Measurements from ENCODE around the gene TIAM2. TPM values are rescaled to one million over a fixed set of nuclear protein-coding genes. Genes with fewer than 3 reads are reported as not detected.
A peak's percentile ranks its signal among the peaks of the same experiment; 100 is the strongest.
"Not testable (repeated sequence)": the region's sequence is repeated elsewhere in the genome, so short reads cannot be mapped to it uniquely, and the experiment has no call there.

The TIAM2 gene
- total and polyA plus RNA-seq, 5 experiments from 2014 or later = 0.09 to 8.3 (median 1.3) TPM

DNA sequence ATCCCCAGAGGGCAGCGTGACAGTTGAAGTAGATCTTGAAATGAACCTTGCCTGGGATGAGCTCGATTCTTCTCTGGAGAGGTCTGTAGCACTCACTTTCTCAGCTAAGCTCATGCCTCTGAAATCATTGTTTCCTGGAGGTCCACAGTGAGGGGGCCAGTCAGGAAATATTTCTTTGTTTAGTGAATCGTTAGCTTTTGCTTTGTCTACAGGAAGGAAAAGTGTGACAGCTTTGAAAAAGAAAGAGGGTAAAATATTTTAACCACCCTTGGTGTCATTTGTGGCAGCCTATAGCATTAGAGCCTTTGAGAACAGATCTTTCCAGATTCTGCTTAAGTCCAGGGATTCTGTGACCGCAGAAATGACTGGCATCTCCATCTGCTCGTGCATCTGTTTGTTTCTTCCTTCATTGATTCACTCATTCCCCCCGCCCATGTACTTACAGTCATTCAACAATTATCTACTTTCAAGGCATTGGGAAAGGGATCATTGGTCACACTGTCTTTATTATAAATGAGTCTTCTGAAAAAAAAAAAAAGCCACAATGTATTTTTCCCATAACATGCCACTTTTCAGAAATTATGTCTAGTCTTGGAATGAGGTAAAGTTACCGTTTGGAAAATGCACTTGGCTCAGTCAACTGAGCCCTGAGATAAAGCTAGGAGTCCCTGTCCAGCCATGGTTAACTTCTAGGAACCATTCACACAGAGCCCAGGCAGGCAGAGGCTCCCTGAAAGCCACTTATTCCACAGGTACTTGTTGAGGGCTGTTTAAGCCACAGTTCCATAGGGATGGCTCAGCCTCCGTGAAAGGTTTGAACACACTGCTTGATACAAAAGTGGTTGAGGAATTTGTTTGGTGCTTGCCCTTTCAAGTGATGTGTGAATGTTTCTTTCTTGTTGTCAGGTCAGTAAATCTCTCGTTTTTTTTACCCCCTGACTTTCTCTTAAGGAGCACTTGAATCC lies 86.0 kb downstream of the TIAM2 start:
- POLR2A ChIA-PET = no interaction called here
- Mint-ChIP-seq H3K27ac (no peak overlapping the region), H3K27me3 (peaks cover 0 to 3% (median 0%) of the 10 kb centered on the region in 5 donors), H3K9me3 (no peaks in the 10 kb centered on the region), H3K4me3 (no peak overlapping the region), H3K36me3 (no peaks in the 10 kb centered on the region), H3K4me1 (peaks cover 0 to 3% (median under 1%) of the 10 kb centered on the region in 4 donors)
- ATAC-seq = no peak
- DNase-seq = no peak

DNA sequence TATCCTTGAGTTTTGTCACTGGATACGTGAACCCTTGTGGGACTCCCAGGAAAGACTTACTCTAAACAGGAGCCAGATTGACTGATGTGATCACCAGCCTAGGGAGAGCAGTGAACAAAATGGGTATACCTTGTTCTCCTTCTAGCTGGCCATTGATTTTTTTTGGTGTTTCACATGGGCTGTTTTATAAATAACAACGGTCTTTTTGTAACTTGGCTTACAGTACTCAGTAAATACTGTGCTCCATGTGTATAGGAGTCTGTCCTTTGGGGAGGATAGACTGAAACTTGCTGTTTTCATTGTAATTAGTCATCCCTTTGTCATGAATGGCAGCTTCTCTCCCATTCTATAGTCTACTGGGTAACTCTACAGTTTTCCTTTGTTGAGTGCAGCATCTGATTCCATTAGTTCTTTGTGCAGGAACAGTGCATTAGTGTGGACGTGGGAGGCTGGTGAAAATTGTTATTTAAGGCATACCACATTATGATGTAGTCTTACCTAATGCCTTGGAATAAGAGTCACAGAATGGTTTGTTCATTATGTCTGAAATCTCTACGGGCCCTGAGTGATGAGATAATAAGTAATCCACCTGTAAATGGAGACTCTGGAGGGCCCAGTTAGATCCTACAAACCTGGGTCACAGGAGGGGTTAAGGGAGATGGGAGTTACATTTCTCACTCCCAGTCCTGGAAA lies 89.5 kb downstream of the TIAM2 start:
- Mint-ChIP-seq H3K9me3 (no peaks in the 10 kb centered on the region), H3K4me3 (no peak overlapping the region), H3K36me3 (no peaks in the 10 kb centered on the region), H3K27me3 (peaks cover 0 to 2% (median 0%) of the 10 kb centered on the region in 5 donors), H3K27ac (no peak overlapping the region), H3K4me1 (peaks cover 0 to 3% (median under 1%) of the 10 kb centered on the region in 4 donors)
- ATAC-seq (no peak), DNase-seq (no peak)
- POLR2A ChIA-PET = no interaction called here

DNA sequence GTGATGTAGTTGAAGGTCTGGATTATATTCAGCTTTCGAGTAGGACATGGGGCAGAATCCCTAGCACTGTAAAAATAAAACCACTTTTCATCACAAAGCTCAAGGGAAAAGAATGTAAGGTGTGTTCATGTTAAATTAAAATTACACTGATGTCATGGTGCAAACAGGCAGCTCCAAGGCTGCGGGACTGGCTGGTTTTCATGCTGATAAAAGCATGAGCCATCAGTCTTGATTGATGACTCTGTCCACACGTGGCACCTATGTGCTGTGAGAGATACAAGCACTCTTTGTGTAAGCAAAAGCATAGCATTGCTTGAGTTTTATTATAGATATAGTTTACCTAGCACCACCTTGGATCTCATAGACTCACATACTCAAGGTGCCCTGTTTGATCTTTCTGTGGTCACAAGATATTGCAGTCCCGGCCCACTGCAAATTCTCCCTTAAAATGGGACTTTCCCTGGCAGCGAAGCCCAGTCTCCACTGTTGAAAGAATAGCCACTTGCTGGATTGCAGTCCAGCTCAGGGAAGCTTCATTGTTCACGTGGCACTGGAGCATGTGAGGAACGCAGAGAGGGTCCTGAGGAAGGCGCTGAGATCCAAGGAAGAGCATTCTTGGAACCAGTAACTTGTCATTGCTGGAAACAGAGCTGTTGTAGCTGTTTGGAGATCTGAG lies 90.6 kb downstream of the TIAM2 start:
- DNase-seq = no peak
- H3K4me1 Mint-ChIP-seq = peaks cover 0 to under 1% (median under 1%) of the 10 kb centered on the region in 4 donors
- peaks cover 0 to 2% (median 0%) of the 10 kb centered on the region in 5 donors for H3K27me3 Mint-ChIP-seq
- no peaks in the 10 kb centered on the region for H3K9me3 Mint-ChIP-seq
- POLR2A ChIA-PET = no interaction called here
- no peak overlapping the region for H3K4me3 Mint-ChIP-seq
- H3K27ac Mint-ChIP-seq = no peak overlapping the region
- no peaks in the 10 kb centered on the region for H3K36me3 Mint-ChIP-seq
- no peak for ATAC-seq

DNA sequence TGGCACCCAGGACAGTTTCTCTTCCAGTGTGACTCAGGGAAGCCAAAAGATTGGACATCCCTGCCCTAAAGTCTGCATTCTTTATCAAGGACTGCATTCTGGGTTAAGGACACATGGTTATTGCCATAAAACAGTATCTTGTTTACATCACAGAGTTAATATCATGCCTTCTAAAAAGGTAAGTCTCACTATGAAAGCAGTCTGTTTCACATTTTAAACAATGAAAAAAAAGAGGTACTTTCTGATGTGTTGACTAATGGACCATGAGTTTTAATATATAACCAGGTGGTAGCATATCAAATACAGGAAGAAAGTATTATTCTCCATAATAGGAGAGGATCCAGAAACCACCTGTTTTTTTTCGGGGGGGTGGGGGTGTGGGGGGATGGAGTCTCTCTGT lies 93.7 kb downstream of the TIAM2 start:
- Mint-ChIP-seq H3K4me3 (no peak overlapping the region), H3K4me1 (peaks cover 0 to 3% (median 0%) of the 10 kb centered on the region in 4 donors), H3K36me3 (no peaks in the 10 kb centered on the region), H3K9me3 (no peaks in the 10 kb centered on the region), H3K27ac (no peak overlapping the region), H3K27me3 (peaks cover 0 to 3% (median 1%) of the 10 kb centered on the region in 5 donors)
- POLR2A ChIA-PET = no interaction called here
- DNase-seq = no peak
- no peak for ATAC-seq

DNA sequence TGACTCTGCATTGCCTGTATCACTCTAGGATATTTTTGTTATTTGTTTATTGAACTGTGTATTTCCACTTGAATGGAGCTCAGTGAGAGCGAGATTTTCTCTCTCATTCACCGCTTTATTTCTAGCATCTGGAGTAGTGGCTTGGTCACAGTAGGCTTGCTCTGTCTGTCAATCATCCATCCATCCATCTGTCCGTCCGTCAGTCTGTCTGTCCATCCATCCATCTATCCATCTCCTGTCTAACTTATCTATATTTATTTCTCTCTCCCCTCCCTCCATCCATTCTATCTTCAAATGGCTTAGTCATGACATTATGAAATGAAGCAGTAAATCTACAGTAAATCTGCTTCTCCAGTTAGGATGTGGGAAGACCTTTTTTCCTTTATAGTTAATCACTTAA lies 94.6 kb downstream of the TIAM2 start:
- peaks cover 0 to 3% (median 1%) of the 10 kb centered on the region in 5 donors for H3K27me3 Mint-ChIP-seq
- no peak for DNase-seq
- H3K27ac Mint-ChIP-seq = peak overlapping the region in 1 of 10 donors; percentile 14
- H3K4me3 Mint-ChIP-seq = no peak overlapping the region
- ATAC-seq = no peak
- POLR2A ChIA-PET = no interaction called here
- H3K4me1 Mint-ChIP-seq = peaks cover 0 to 3% (median 0%) of the 10 kb centered on the region in 4 donors
- H3K9me3 Mint-ChIP-seq = no peaks in the 10 kb centered on the region
- H3K36me3 Mint-ChIP-seq = no peaks in the 10 kb centered on the region

DNA sequence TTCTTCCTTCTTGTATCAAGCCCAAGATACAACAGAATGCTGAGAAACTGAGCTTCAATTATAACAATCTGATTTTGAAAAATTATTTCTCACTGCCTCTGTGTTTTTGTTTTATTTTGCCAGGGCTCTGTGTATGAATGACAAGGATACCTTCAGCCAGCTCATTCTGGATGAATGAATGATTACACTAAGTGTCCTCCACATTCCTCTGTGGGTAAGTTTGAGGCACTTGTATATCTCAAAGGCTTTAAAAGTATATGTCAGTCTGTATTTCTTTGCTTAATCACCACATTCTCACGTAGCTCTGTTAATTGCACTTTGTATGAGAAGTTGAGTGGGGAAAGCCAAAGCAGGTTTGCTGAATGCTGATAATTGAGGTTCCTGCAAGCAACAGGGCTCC lies 95.1 kb downstream of the TIAM2 start:
- Mint-ChIP-seq H3K36me3 (no peaks in the 10 kb centered on the region), H3K27ac (no peak overlapping the region), H3K9me3 (no peaks in the 10 kb centered on the region), H3K27me3 (peaks cover 0 to 3% (median 1%) of the 10 kb centered on the region in 5 donors), H3K4me3 (no peak overlapping the region), H3K4me1 (peaks cover 0 to 3% (median 0%) of the 10 kb centered on the region in 4 donors)
- POLR2A ChIA-PET = no interaction called here
- no peak for DNase-seq
- no peak for ATAC-seq

DNA sequence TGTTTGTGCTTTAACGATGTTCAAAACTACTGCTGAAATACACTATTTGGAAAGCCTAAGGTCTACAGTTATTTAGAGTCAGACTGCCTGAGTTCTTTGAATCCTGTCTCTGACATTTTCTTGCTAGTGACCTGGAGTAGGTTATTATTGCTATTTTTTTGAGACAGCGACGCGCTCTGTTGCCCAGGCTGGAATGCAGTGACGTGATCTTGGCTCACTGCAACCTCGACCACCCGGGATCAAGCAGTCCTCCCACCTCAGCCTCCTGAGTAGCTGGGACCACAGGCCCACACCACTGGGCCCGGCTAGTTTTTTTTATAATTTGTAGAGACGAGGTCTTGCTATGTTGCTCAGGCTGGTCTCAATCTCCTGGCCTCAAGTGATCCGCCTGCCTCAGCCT lies 96.6 kb downstream of the TIAM2 start:
- Mint-ChIP-seq H3K4me1 (peaks cover 0 to 3% (median 0%) of the 10 kb centered on the region in 4 donors), H3K9me3 (peaks cover 0 to 2% (median 0%) of the 10 kb centered on the region in 9 donors), H3K27ac (no peak overlapping the region), H3K4me3 (no peak overlapping the region), H3K36me3 (no peaks in the 10 kb centered on the region), H3K27me3 (peaks cover 0 to 3% (median under 1%) of the 10 kb centered on the region in 5 donors)
- DNase-seq (no peak), ATAC-seq (no peak)
- POLR2A ChIA-PET = no interaction called here

DNA sequence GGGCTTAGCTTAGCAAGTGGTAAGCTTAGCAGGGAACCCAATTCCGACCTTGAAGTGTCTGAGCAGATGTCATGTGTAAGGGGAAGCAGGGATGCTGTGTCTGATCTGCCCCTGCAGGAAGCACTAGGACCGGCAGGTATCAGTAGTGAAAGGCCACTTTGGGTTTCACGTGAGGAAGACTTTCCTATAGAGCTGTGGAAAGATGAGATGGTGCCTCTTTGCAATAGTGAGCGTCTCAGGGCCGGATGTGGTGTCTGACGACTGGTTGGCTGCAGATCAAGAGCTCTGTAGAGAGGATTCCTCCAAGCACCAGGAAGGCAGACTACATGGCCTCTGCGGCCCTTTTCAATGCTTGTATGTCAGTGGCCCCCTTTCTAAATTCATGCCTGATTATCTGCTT lies 98.3 kb downstream of the TIAM2 start:
- POLR2A ChIA-PET = no interaction called here
- Mint-ChIP-seq H3K9me3 (peaks cover 0 to 7% (median 3%) of the 10 kb centered on the region in 9 donors), H3K36me3 (peaks cover 0 to 3% (median 0%) of the 10 kb centered on the region in 3 donors), H3K4me3 (no peak overlapping the region), H3K27me3 (peaks cover 0 to 3% (median 1%) of the 10 kb centered on the region in 5 donors), H3K27ac (no peak overlapping the region), H3K4me1 (peaks cover 0 to 3% (median 0%) of the 10 kb centered on the region in 4 donors)
- ATAC-seq (peak in 1 of 2 donors; percentile 33), DNase-seq (peak in 1 of 10 donors; percentile 2)

DNA sequence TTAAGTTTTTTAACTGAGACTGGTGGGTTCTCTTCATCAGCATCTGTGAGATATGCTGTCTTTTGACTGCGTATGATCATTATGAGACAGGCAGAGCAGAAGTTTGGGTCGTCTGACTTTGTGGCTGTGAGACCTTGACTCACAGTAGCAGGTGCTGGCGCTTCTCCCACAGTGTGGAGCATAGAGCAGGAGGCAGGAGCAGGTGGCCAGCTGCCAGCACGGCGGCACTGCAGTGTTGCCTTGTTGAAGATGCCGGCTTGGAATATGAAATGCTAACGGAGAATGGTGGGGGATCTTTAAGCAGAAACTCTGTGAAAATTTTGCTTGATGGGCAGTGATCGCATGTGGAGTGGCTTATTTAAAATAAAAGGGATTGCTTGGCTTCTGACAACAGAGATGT lies 105.0 kb downstream of the TIAM2 start:
- Mint-ChIP-seq H3K9me3 (peaks cover 0 to 7% (median 3%) of the 10 kb centered on the region in 9 donors), H3K36me3 (peaks cover 0 to 3% (median 0%) of the 10 kb centered on the region in 3 donors), H3K27ac (no peak overlapping the region), H3K27me3 (peaks cover 0 to 2% (median 0%) of the 10 kb centered on the region in 5 donors), H3K4me3 (no peak overlapping the region), H3K4me1 (no peaks in the 10 kb centered on the region)
- POLR2A ChIA-PET = no interaction called here
- ATAC-seq = no peak
- no peak for DNase-seq

DNA sequence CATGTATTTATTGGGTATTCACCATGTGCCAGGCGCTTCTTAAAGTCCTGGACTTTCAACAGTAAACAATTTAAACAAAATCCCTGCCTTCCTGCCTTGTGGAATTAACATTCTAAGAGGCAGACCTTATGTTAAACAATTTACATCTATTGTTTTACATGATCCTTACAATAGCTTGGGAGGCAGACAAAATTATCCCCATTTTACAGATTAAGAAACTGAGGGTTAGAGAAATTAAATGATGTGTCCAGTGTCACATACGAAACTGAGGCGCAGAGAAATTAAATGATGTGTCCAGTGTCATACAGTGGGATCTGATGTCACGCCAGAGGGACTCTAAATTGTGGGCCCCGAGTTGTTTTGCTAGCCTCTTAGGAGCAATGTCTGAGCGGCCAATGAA lies 105.5 kb downstream of the TIAM2 start:
- Mint-ChIP-seq H3K27ac (no peak overlapping the region), H3K4me3 (no peak overlapping the region), H3K9me3 (peaks cover 0 to 7% (median 3%) of the 10 kb centered on the region in 9 donors), H3K27me3 (peaks cover 0 to 2% (median 0%) of the 10 kb centered on the region in 5 donors), H3K36me3 (peaks cover 0 to 3% (median 0%) of the 10 kb centered on the region in 3 donors), H3K4me1 (no peaks in the 10 kb centered on the region)
- DNase-seq (no peak), ATAC-seq (no peak)
- POLR2A ChIA-PET = no interaction called here

DNA sequence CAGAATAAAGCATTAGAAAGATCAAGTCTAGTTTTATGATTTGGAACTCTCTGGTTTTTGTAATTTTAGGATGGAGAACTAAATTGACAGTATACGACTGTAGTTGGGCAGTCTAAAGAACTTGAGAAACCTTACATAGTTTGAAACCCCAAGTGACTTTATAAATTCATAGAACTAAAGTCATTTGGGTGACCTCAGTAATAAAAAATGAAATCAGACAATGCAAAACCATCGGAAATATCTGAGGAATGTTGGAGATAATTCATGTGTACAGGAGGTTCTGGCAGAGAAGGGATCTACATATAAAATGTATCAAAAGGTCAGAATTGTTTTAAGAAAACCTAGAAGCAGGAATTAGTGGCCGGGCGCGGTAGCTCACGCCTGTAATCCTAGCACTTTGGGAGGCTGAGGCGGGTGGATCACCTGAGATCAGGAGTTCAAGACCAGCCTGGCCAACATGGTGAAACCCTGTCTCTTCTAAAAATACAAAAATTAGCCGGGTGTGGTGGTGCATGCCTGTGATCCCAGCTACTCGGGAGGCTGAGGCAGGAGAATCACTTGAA lies 108.0 kb downstream of the TIAM2 start:
- POLR2A ChIA-PET, ATAC-seq, H3K4me1 Mint-ChIP-seq, H3K27ac Mint-ChIP-seq, H3K4me3 Mint-ChIP-seq, H3K27me3 Mint-ChIP-seq, H3K9me3 Mint-ChIP-seq, DNase-seq, H3K36me3 Mint-ChIP-seq: not testable (repeated sequence)

DNA sequence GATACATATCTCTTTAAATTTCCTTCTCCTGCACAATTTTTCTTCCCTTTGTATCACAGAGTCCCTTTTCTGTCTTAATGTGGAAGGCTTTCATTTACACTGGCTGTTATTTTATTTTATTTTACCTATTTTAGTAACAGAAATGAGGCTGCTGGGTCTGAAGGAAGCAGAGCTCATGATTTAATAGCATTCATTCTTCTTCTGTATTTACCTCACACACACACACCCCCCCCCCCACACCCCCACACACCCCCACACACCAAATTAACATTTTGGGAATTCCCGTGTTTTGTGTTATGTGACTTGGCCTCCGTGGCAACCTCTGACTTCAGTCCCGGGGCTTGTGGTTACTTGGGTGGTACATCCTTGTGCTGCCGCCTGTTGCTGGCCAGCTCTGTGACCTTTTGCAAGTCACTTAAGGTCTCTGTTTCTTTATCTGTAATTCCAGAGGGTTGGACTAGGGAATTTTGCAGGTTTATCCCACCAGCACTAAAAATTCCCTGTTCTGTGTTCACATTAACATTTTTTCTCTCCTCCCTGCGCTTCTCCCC lies 108.8 kb downstream of the TIAM2 start:
- no peaks in the 10 kb centered on the region for H3K4me1 Mint-ChIP-seq
- no peak overlapping the region for H3K4me3 Mint-ChIP-seq
- H3K36me3 Mint-ChIP-seq = no peaks in the 10 kb centered on the region
- peaks cover 0 to 3% (median 2%) of the 10 kb centered on the region in 5 donors for H3K27me3 Mint-ChIP-seq
- H3K27ac Mint-ChIP-seq = no peak overlapping the region
- no peaks in the 10 kb centered on the region for H3K9me3 Mint-ChIP-seq
- DNase-seq (no peak), ATAC-seq (no peak)
- POLR2A ChIA-PET = no interaction called here
